PC-3 (cell line): Measurements from ENCODE around the gene DENND6B. TPM values are rescaled to one million over a fixed set of nuclear protein-coding genes. Genes with fewer than 3 reads are reported as not detected.

Experiments
- ATAC-seq: fragments of 200-7000 bp; cut with Tn5 transposase; 2 replicates; pipeline ENCODE4 v1.9.1; 2020; ENCODE audit warnings: mild to moderate bottlenecking, moderate library complexity
- BruUV-seq: library from RNA; stranded (reverse); fragments of 400-500 nt; replicated peaks from 2 replicates; lab custom pipeline; 2021; lab: Mats Ljungman, UMichigan
- CTCF ChIA-PET: fragments of 300-600 bp; sonication (Branson Sonifier 250); formaldehyde crosslinking; loops from one replicate; lab custom pipeline; 2022; ENCODE audit warnings: antibody characterized with exemption; lab: Charles Lee
- POLR2A ChIA-PET: fragments of 300-600 bp; sonication (Branson Sonifier 250); formaldehyde crosslinking; loops from one replicate; lab custom pipeline; 2022; ENCODE audit warnings: antibody characterized with exemption; ENCODE audit not compliant: unreplicated experiment; lab: Charles Lee
- DNase-seq: peaks from one replicate; pipeline ENCODE4 v3.0.0-alpha.2; 2015
- H2AFZ ChIP-seq: fragments of 300-600 bp; sonication (generic); 2 replicates; pipeline ENCODE4 v1.6.0; 2016; ENCODE audit warnings: antibody characterized with exemption, low read length
- H3F3A ChIP-seq: fragments of 300-600 bp; sonication (generic); one replicate; pipeline ENCODE4 v1.6.0; 2017; ENCODE audit warnings: antibody characterized with exemption, low read length, control low read depth, mild to moderate bottlenecking; ENCODE audit not compliant: unreplicated experiment
- H3K27ac ChIP-seq: fragments of 300-600 bp; sonication (generic); 2 replicates; pipeline ENCODE4 v1.5.1; 2016; ENCODE audit warnings: mild to moderate bottlenecking, low read length
- H3K27me3 ChIP-seq: fragments of 300-600 bp; sonication (generic); 2 replicates; pipeline ENCODE4 v1.6.1; 2016; ENCODE audit warnings: low read length, mixed read lengths
- H3K36me3 ChIP-seq: fragments of 300-600 bp; sonication (generic); 2 replicates; pipeline ENCODE4 v1.6.1; 2016; ENCODE audit warnings: low read depth, mixed run types, low read length, mixed read lengths
- H3K4me1 ChIP-seq: fragments of 300-600 bp; sonication (generic); 2 replicates; pipeline ENCODE4 v1.5.1; 2016; ENCODE audit warnings: low read length; ENCODE audit not compliant: insufficient read depth
- H3K4me2 ChIP-seq: fragments of 300-600 bp; sonication (generic); 2 replicates; pipeline ENCODE4 v1.6.0; 2016; ENCODE audit warnings: low read length
- H3K4me3 ChIP-seq: fragments of 300-600 bp; sonication (generic); 2 replicates; pipeline ENCODE4 v1.5.1; 2016; ENCODE audit warnings: mild to moderate bottlenecking, low read length, mixed read lengths
- H3K79me2 ChIP-seq: fragments of 300-600 bp; sonication (generic); 2 replicates; pipeline ENCODE4 v1.6.1; 2017; ENCODE audit warnings: low read length, mixed read lengths
- H3K9ac ChIP-seq: fragments of 300-600 bp; sonication (generic); 2 replicates; pipeline ENCODE4 v1.6.0; 2016; ENCODE audit warnings: mild to moderate bottlenecking, low read length
- H3K9me2 ChIP-seq: fragments of 300-600 bp; sonication (generic); replicated peaks from 2 replicates; pipeline ENCODE4 v1.6.1; 2016; ENCODE audit warnings: mixed run types, low read length, mixed read lengths
- H3K9me3 ChIP-seq: fragments of 300-600 bp; sonication (generic); 2 replicates; pipeline ENCODE4 v1.6.1; 2016; ENCODE audit warnings: low read length, mixed read lengths
- H4K20me1 ChIP-seq: fragments of 300-600 bp; sonication (generic); 2 replicates; pipeline ENCODE4 v1.6.1; 2016; ENCODE audit warnings: low read length, mixed read lengths
- EZH2 ChIP-seq: fragments of 300-600 bp; sonication (generic); IDR thresholded peaks from one replicate; pipeline ENCODE4 v1.6.1; 2017; ENCODE audit warnings: antibody characterized with exemption, mild to moderate bottlenecking, low read length; ENCODE audit not compliant: unreplicated experiment
- EZH2phosphoT487 ChIP-seq: fragments of 300-600 bp; sonication (generic); IDR thresholded peaks from 2 replicates; pipeline ENCODE4 v1.6.1; 2018; ENCODE audit warnings: mild to moderate bottlenecking, antibody characterized with exemption, low read length, borderline replicate concordance
- intact Hi-C: fragments of 100-400 bp; cut with micrococcal nuclease; formaldehyde crosslinking; loops from 2 replicates; pipeline ENCODE4 v1.9.0; 2023
- total RNA-seq: library from RNA; depleted of rRNA; stranded (reverse); fragments of >200 nt; gene quantifications from 2 replicates; pipeline ENCODE4 v1.2.3, GENCODE V29; 2014
- TF ChIP-seq, protein P1 (sequence below): fragments of 300-600 bp; sonication (generic); conservative IDR thresholded peaks from 2 replicates; pipeline ENCODE4 v1.5.1; 2017; ENCODE audit warnings: antibody characterized with exemption, low read depth, mild to moderate bottlenecking, low read length

DENND6B gene
- total RNA-seq, 1 experiment from 2014 or later = 1.1 TPM

DNA sequence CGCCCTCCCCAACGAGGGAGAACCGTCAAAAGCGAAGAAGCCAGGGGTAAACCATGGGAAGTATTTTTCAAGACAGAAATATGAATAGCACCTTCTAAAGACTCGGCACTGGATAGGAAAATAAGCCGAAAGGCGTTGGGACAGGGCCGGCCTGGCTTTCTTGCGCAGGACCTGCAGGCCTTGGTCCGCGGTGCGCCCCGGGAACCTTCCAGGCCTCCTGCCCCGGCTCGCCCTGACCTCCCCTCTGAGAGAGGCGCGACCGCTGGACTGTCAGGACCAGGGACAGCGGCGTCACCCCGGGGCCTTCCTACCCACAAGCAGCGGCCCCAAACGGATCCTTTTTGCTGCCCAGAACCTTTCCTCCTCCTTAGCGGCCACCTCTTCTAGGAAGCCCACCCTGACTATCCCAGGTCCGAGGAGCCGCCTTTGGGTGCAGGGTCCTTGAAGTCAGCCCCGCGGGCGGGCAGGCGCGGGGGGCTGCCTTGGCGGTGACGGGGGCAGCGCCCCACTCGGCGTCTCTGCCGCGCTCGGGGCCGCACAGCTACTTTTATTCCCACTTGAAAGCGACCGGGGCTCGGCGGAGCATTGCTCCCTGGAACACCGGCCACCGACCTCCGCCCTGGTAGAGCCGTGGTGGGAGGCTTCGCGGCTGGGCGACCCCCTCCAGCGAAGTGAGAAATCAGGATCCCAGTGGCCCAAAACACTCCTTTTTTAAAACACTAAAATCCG, 56.0 kb downstream of the DENND6B start:
- no peak overlapping the region for H3K27ac ChIP-seq
- DNase-seq (peak; percentile 54), ATAC-seq (peak; percentile 54)
- H3F3A ChIP-seq = no peaks in the 10 kb centered on the region
- ChIA-PET CTCF (interaction anchor here (0.6 kb wide), 1 partner anchor 18 kb away, joined by 16 read pairs; no protein-coding TSS in a partner anchor), POLR2A (no interaction called here)
- peak overlapping the region; percentile 68 for H3K4me3 ChIP-seq
- H3K9me3 ChIP-seq = no peaks in the 10 kb centered on the region
- TF ChIP-seq, protein P1, sequence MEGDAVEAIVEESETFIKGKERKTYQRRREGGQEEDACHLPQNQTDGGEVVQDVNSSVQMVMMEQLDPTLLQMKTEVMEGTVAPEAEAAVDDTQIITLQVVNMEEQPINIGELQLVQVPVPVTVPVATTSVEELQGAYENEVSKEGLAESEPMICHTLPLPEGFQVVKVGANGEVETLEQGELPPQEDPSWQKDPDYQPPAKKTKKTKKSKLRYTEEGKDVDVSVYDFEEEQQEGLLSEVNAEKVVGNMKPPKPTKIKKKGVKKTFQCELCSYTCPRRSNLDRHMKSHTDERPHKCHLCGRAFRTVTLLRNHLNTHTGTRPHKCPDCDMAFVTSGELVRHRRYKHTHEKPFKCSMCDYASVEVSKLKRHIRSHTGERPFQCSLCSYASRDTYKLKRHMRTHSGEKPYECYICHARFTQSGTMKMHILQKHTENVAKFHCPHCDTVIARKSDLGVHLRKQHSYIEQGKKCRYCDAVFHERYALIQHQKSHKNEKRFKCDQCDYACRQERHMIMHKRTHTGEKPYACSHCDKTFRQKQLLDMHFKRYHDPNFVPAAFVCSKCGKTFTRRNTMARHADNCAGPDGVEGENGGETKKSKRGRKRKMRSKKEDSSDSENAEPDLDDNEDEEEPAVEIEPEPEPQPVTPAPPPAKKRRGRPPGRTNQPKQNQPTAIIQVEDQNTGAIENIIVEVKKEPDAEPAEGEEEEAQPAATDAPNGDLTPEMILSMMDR = no peak
- TF ChIP-seq EZH2phosphoT487 = no peak
- no peak for TF ChIP-seq EZH2
- H3K9ac ChIP-seq = 0 out of 2 replicates have a peak overlapping the region, but pooled peaks have one; percentile 22
- H3K9me2 ChIP-seq = no peaks in the 10 kb centered on the region
- peaks cover 7% of the 10 kb centered on the region for H3K36me3 ChIP-seq
- no peaks in the 10 kb centered on the region for H4K20me1 ChIP-seq
- no TSS peak for BruUV-seq
- peak overlapping the region; percentile 68 for H2AFZ ChIP-seq
- H3K27me3 ChIP-seq = no peaks in the 10 kb centered on the region
- peaks cover 11% of the 10 kb centered on the region for H3K4me1 ChIP-seq
- H3K4me2 ChIP-seq = peak overlapping the region; percentile 95
- H3K79me2 ChIP-seq = no peaks in the 10 kb centered on the region
- intact Hi-C loops = loop anchor here (5.0 kb wide), 1 partner anchor 71 kb away; the partner anchor contains the start of gene PPP6R2

- 0 out of 2 replicates have a peak within 1 kb of the TSS, but pooled peaks have one; percentile 22 for H3K9ac ChIP-seq
- H3K4me3 ChIP-seq = peak within 1 kb of the TSS; percentile 68
- intact Hi-C loops = loop anchor here (5.0 kb wide), 1 partner anchor 72 kb away; the partner anchor contains the start of gene PPP6R2
- no peaks in the 10 kb centered on the region for H4K20me1 ChIP-seq
- BruUV-seq = no TSS peak
- ChIA-PET CTCF (no interaction called here), POLR2A (no interaction called here)
- no peaks in the 10 kb centered on the region for H3K9me2 ChIP-seq
- peak; percentile 39 for ATAC-seq
- peak within 1 kb of the TSS; percentile 68 for H2AFZ ChIP-seq
- no peaks in the 10 kb centered on the region for H3K79me2 ChIP-seq
- peak; percentile 27 for DNase-seq
- H3K27ac ChIP-seq = no peak within 1 kb of the TSS
- H3K4me2 ChIP-seq = peak within 1 kb of the TSS; percentile 95
- peaks cover 2% of the 10 kb centered on the region; the same call in 1 of the 2 replicates for H3K36me3 ChIP-seq
- TF ChIP-seq EZH2phosphoT487 = no peak
- TF ChIP-seq EZH2 = no peak
- TF ChIP-seq, protein P1 = no peak
- H3K27me3 ChIP-seq = no peaks in the 10 kb centered on the region
- no peaks in the 10 kb centered on the region for H3F3A ChIP-seq
- H3K4me1 ChIP-seq = peaks cover 11% of the 10 kb centered on the region
- no peaks in the 10 kb centered on the region for H3K9me3 ChIP-seq
These were observed 56.7 kb downstream of the DENND6B start, which contains the start of gene MAPK11 for GRCh38 chr22:50269970-50270665. Gene MAPK11 (minus strand): TSS chr22:50270380. CDS start chr22:50270292, 88 bp downstream.
